Forelimb muscle (tissue), 1 donor: ENCODE results near the gene ALX3. TPM values are rescaled to one million over a fixed set of nuclear protein-coding genes. Genes with fewer than 3 reads are reported as not detected.

Experiments used
- DNase-seq: peaks from one replicate; pipeline ENCODE4 v3.0.0-alpha.2; 2013; ENCODE audit warnings: low read depth
- polyA plus RNA-seq: library from polyadenylated mRNA; unstranded; fragments of 120-200 nt; gene quantifications from one replicate; pipeline ENCODE4 v1.2.1, GENCODE V29; 2013; ENCODE audit not compliant: insufficient read length

The ALX3 gene
- polyA plus RNA-seq, result not detected

GRCh38 chr1:110070671-110071242 lies at the start of gene ALX3:
ALX3 (minus strand) TSS chr1:110070672; CDS start chr1:110070612, 60 bp downstream.
- DNase-seq, result no peak

GRCh38 chr1:110119843-110120242 lies 49.4 kb upstream of the ALX3 start:
- DNase-seq, result no peak

GRCh38 chr1:110118636-110119396 lies 48.3 kb upstream of the ALX3 start:
- DNase-seq, result no peak

DNA sequence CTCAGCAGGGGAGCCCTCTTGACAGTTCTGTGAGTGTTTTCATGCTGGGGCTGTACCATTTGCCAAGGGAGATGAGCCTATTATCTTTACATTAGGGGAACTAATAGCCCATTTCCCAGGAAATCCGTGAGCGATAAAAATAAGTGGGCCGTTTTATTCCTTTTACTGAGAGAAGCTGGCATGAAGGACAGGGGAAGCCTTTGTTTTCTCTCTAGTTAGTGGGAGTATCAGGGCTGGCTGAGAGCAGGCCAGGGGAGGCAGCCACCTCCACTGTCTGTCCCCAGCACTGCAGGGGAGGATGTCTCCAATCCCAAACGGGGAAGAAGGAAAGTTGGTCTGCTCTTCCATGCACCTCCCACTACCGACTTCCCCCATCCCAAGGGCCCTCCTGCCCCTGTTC lies 44.3 kb upstream of the ALX3 start:
- no peak for DNase-seq

- no peak for DNase-seq
These were observed 43.7 kb upstream of the ALX3 start for GRCh38 chr1:110114173-110114572.

GRCh38 chr1:110113551-110113950 lies 43.1 kb upstream of the ALX3 start:
- DNase-seq, result no peak

DNA sequence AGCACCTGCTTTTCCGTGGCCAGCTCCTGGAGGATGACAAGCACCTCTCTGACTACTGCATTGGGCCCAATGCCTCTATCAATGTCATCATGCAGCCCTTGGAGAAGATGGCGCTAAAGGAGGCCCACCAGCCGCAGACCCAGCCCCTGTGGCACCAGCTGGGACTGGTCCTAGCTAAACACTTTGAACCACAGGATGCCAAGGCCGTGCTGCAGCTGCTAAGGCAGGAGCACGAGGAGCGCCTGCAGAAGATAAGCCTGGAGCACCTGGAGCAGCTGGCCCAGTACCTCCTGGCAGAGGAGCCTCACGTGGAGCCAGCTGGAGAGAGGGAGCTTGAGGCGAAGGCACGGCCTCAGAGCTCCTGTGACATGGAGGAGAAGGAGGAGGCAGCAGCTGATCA lies 42.2 kb upstream of the ALX3 start:
- DNase-seq, result no peak

- DNase-seq, result no peak
These were observed 41.7 kb upstream of the ALX3 start, which contains the start of gene UBL4B for GRCh38 chr1:110112143-110112542. UBL4B (plus strand) TSS chr1:110112443; CDS start chr1:110112535, 92 bp downstream.

GRCh38 chr1:110111081-110111480 lies 40.6 kb upstream of the ALX3 start:
- DNase-seq, result no peak

DNA sequence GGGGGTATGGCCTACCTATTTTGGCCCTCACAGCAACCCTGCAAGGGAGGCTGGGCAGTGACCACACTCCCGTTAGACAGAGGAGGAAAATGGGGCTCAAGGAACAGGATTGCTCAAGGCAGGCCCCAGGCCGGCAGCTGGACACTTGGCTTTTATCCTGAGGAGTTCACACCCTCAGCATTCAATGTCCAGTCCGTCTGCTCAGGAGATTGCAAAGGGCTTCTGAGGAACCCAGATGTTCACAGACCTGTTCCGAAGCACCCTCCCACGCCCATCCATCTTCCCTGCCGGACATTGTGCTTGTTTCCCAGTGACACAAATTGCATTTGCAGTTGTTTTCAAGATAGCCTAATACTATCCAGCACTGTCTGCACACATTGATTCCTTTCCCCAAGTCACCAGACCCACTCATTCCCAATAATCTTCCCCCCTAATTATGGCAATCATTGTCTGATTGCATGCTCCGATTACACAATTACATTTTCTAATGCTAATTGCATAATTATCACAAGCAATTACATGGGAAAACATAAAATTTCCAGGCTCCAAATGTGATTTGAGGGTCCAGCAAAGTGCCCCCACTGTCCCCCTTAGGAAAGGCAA lies 37.5 kb upstream of the ALX3 start:
- DNase-seq, result no peak

GRCh38 chr1:110106013-110106941 lies 35.8 kb upstream of the ALX3 start:
- DNase-seq, result peak; percentile 36

DNA sequence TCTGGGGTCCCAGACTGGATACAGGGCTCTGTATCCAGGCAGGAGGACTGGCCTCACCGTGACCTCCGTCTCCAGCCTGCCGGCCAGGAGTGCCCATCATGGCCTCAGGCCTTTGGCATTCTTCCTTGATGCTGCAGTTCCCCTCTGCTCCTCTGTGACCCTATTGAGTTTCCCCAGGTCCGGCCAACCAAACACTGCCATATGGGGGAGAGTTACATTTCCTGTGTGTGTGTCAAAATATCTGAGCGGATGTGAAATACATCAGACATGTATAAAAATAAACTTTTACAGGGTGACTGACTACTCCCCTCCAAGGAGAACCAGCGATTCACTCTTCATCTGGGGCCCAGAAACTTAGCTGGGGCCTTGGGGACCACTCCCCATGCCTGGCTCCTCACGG lies 31.6 kb upstream of the ALX3 start:
- no peak for DNase-seq

DNA sequence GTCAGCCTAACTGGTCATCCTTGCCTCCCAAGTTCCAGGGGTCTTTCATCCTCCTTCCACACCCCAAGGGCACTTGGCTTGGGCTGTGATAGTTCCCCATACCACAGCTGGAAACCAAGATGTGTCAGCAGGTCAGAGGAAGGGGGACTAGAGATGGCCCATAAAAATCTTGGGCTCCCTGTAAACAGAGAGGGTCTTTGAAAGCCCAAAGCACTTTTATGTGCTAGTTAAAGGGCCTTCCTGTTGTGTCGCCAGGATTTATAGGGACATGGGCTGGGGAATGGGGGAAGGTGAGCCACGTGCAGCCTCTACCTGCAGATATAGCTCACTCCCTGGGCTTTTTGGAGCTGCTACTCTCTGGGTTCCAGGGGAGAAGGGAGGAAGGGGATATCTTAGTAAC lies 29.9 kb upstream of the ALX3 start:
- no peak for DNase-seq

- no peak for DNase-seq
These were observed 28.0 kb upstream of the ALX3 start for GRCh38 chr1:110098222-110099026.

- no peak for DNase-seq
These were observed 27.2 kb upstream of the ALX3 start for GRCh38 chr1:110097507-110098221.

GRCh38 chr1:110094931-110095654 lies 24.6 kb upstream of the ALX3 start:
- DNase-seq, result no peak

DNA sequence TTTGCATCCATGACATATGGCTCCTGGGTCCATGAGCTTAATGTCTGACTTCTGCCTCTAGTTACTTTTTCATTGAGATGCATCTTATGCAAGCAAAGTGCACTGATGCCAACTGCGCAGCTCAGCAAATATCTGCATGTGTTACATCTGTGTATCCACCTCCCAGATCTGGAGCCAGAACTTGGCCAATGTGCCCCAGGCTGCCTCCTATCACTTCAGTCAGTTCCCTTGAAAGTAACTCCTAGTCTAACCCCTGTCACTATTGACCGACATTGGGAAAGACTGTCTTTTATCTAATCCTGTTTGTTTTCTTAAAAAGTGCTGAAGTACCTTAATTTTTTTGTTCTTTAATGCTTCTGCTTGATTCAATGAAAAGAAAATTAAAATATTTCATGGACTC lies 22.5 kb upstream of the ALX3 start:
- no peak for DNase-seq

- DNase-seq, result no peak
These were observed 21.3 kb upstream of the ALX3 start for GRCh38 chr1:110091791-110092190.

DNA sequence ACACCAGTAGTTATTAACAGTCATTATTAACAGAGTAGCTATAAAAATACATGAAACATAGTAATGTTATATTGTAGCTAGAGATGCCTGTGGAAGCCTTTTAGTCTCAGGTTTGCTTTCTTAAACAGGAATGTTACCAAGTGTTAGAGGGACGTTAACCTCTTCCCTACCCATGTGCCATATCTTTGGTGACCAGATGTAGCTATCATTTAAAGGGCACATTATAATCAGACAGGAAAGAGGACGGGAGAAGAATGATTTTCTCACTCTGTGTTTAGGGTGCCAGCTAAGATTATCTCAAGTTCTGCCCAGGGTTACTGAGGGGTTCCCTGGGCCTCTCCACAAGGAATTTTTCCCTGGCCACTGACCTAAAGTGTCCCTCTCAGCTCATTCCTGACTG lies 20.9 kb upstream of the ALX3 start:
- no peak for DNase-seq
